CD14-positive monocyte (primary cell): ENCODE results near the gene SLC50A1. TPM values are rescaled to one million over a fixed set of nuclear protein-coding genes. Genes with fewer than 3 reads are reported as not detected.

Experiments used
- DNase-seq, 3 donors: peaks; one replicate each; pipeline ENCODE4 v3.0.0-alpha.2; 2011 to 2022
- H2AFZ ChIP-seq: 2 replicates; pipeline ENCODE4 v1.6.0; 2012; ENCODE audit warnings: mild to moderate bottlenecking, low read depth, low read length, inconsistent platforms; ENCODE audit not compliant: insufficient read depth, poor library complexity, severe bottlenecking
- H3K27ac ChIP-seq, 2 donors: 1 replicate in 1 of 2; 2 replicates in 1 of 2; pipeline ENCODE4 v1.5.1; 2012 to 2013; ENCODE audit warnings: low read length in 2 of 2, control low read depth in 1 of 2, inconsistent platforms in 1 of 2, low read depth in 1 of 2, mild to moderate bottlenecking in 1 of 2
- H3K27me3 ChIP-seq, 2 donors: one replicate each; pipeline versions ENCODE4 v1.6.0 to v1.6.1; 2011 to 2013; ENCODE audit warnings: low read length in 2 of 2; ENCODE audit not compliant: control insufficient read depth in 2 of 2, insufficient read depth in 2 of 2
- H3K36me3 ChIP-seq, 2 donors: replicated peaks in 1 of 2; 1 replicate in 1 of 2; 2 replicates in 1 of 2; pipeline versions ENCODE4 v1.5.1 to v1.6.1; 2012 to 2013; ENCODE audit warnings: low read length in 2 of 2, control low read depth in 1 of 2, inconsistent platforms in 1 of 2, mild to moderate bottlenecking in 1 of 2; ENCODE audit not compliant: insufficient read depth in 2 of 2, control insufficient read depth in 1 of 2
- H3K4me1 ChIP-seq, 2 donors: 1 replicate in 1 of 2; 2 replicates in 1 of 2; pipeline versions ENCODE4 v1.5.1 to v1.6.1; 2012 to 2013; ENCODE audit warnings: low read length in 2 of 2, control low read depth in 1 of 2, inconsistent platforms in 1 of 2, mild to moderate bottlenecking in 1 of 2, moderate library complexity in 1 of 2; ENCODE audit not compliant: insufficient read depth in 2 of 2, control insufficient read depth in 1 of 2
- H3K4me2 ChIP-seq: replicated peaks from 2 replicates; pipeline ENCODE3; 2012; ENCODE audit warnings: low read length, moderate library complexity, mild to moderate bottlenecking; ENCODE audit not compliant: poor library complexity, severe bottlenecking; ENCODE audit errors: extremely low read depth
- H3K4me3 ChIP-seq, 3 experiments: fragments of 200-600 bp in 1 of 3; sonication (generic) in 1 of 3; replicated peaks in 1 of 3; 1 replicate in 2 of 3; 2 replicates in 1 of 3; pipeline ENCODE4 v1.5.1; 2011 to 2013; ENCODE audit warnings: low read length in 3 of 3, mild to moderate bottlenecking in 3 of 3, control low read depth in 2 of 3, low read depth in 2 of 3, inconsistent platforms in 1 of 3, moderate library complexity in 1 of 3
- H3K79me2 ChIP-seq: 2 replicates; pipeline ENCODE4 v1.6.0; 2012; ENCODE audit warnings: mild to moderate bottlenecking, control low read depth, inconsistent platforms, low read length, moderate library complexity; ENCODE audit not compliant: insufficient read depth
- H3K9ac ChIP-seq: 2 replicates; pipeline ENCODE4 v1.6.0; 2017; ENCODE audit warnings: low read length, mild to moderate bottlenecking; ENCODE audit not compliant: insufficient read depth, poor library complexity, severe bottlenecking
- H3K9me3 ChIP-seq, 2 donors: replicated peaks in 1 of 2; 1 replicate in 1 of 2; 2 replicates in 1 of 2; pipeline versions ENCODE4 v1.5.1 to v1.6.1; 2012 to 2013; ENCODE audit warnings: low read length in 2 of 2, control low read depth in 1 of 2; ENCODE audit not compliant: control insufficient read depth in 1 of 2, insufficient read depth in 1 of 2
- H4K20me1 ChIP-seq: 2 replicates; pipeline ENCODE4 v1.6.0; 2012; ENCODE audit warnings: mild to moderate bottlenecking, low read length, control low read depth, moderate library complexity; ENCODE audit not compliant: insufficient read depth
- H3K27ac Mint-ChIP-seq, 7 donors: one replicate each; pipeline ENCODE4 v1.8.0; 2020; ENCODE audit warnings: mild to moderate bottlenecking in 7 of 7, mixed read lengths in 7 of 7, moderate library complexity in 6 of 7, inconsistent platforms in 2 of 7
- H3K27me3 Mint-ChIP-seq, 3 donors: one replicate each; pipeline ENCODE4 v1.8.0; 2021 to 2022; ENCODE audit warnings: low read depth in 3 of 3, mild to moderate bottlenecking in 3 of 3, mixed read lengths in 3 of 3, moderate library complexity in 3 of 3, inconsistent platforms in 1 of 3
- H3K36me3 Mint-ChIP-seq, 2 donors: one replicate each; pipeline ENCODE4 v1.8.0; 2020; ENCODE audit warnings: mixed read lengths in 2 of 2, inconsistent platforms in 1 of 2, mild to moderate bottlenecking in 1 of 2
- H3K4me1 Mint-ChIP-seq: one replicate; pipeline ENCODE4 v1.8.0; 2020; ENCODE audit warnings: mild to moderate bottlenecking, mixed read lengths
- H3K4me3 Mint-ChIP-seq, 2 donors: one replicate each; pipeline ENCODE4 v1.8.0; 2020; ENCODE audit warnings: mild to moderate bottlenecking in 2 of 2, mixed read lengths in 2 of 2, moderate library complexity in 1 of 2
- H3K9me3 Mint-ChIP-seq, 7 donors: one replicate each; pipeline ENCODE4 v1.8.0; 2020 to 2022; ENCODE audit warnings: mixed read lengths in 7 of 7, mild to moderate bottlenecking in 6 of 7, moderate library complexity in 6 of 7, inconsistent platforms in 2 of 7
- WGBS: methylation state at CpG from one replicate; pipeline ENCODE4 v1.1.5; 2013; ENCODE audit warnings: missing lambda C conversion rate; ENCODE audit not compliant: insufficient coverage; 5-methylcytosine and 5-hydroxymethylcytosine counted together
- intact Hi-C, 2 donors: fragments of 100-400 bp; cut with micrococcal nuclease; formaldehyde crosslinking; loops; one replicate each; pipeline versions ENCODE4 v1.15.0 to v1.15.1; 2023
- polyA plus RNA-seq, 3 donors: library from polyadenylated mRNA; depleted of rRNA in 1 of 3; unstranded in 2 of 3; stranded (reverse) in 1 of 3; fragments of 300-500 nt in 2 of 3; fragments of >200 nt in 1 of 3; fragmentation: Illumina TruSeq in 2 of 3; gene quantifications; 1 replicate in 2 of 3; 2 replicates in 1 of 3; pipeline ENCODE4 v1.2.3, GENCODE V29; 2012 to 2021
- TF ChIP-seq, protein P1 (sequence below): fragments of 200-600 bp; IDR thresholded peaks from one replicate; pipeline ENCODE4 v1.8.0; 2022; ENCODE audit warnings: antibody characterized with exemption, mild to moderate bottlenecking

The SLC50A1 gene
- polyA plus RNA-seq, 3 donors, result 40.0 to 50.8 (median 49.4) TPM

DNA sequence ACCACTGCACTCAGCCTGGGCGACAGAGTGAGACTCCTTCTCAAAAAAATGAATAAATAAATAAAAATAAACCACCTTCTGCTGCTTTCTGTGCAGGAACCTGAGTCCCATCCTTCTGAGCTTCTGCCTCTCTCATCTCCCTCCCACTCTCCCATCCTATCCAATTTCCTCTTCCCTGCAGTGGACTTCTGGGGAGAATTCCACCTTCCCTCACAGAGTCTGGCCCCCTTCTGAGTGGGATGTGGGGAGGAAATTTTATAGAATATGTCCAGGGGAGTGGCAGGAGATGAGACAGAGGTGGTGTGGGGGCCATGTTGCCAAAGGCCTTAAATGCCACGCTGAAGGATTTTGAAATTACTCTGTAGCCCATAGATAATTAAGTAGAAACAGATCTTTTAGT, 13.3 kb upstream of the SLC50A1 start:
- no peak overlapping the region for H3K9ac ChIP-seq
- WGBS, result 80% methylated on average over 1 of the region's 2 CpGs
- TF ChIP-seq, protein P1, sequence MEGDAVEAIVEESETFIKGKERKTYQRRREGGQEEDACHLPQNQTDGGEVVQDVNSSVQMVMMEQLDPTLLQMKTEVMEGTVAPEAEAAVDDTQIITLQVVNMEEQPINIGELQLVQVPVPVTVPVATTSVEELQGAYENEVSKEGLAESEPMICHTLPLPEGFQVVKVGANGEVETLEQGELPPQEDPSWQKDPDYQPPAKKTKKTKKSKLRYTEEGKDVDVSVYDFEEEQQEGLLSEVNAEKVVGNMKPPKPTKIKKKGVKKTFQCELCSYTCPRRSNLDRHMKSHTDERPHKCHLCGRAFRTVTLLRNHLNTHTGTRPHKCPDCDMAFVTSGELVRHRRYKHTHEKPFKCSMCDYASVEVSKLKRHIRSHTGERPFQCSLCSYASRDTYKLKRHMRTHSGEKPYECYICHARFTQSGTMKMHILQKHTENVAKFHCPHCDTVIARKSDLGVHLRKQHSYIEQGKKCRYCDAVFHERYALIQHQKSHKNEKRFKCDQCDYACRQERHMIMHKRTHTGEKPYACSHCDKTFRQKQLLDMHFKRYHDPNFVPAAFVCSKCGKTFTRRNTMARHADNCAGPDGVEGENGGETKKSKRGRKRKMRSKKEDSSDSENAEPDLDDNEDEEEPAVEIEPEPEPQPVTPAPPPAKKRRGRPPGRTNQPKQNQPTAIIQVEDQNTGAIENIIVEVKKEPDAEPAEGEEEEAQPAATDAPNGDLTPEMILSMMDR, result no peak

DNA sequence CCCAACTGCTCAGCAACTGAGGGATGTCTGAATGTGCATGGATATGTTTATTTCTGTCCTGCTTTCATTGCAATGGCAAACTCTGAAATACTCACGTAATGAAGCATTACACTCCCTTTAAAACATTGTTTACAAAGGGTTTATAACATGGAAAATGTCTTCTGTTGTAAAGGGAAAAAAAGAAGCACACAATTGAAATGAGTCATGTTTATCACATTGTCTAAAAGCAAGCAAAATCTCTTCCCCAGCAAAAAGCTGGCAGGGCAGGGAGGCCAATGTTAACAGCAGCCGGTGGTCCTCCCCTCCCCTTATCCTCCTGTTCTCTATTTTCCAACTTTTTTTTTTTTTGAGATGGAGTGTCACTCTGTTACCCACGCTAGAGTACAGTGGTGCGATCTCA, 11.9 kb upstream of the SLC50A1 start:
- Mint-ChIP-seq H3K9me3 (peaks cover 0 to 17% (median 9%) of the 10 kb centered on the region in 7 donors), H3K4me3 (no peak overlapping the region), H3K27ac (no peak overlapping the region), H3K36me3 (peaks cover 5 to 17% of the 10 kb centered on the region in 2 donors), H3K27me3 (peaks cover 44 to 75% (median 57%) of the 10 kb centered on the region in 3 donors), H3K4me1 (peaks cover 22% of the 10 kb centered on the region)
- peaks cover 29 to 48% of the 10 kb centered on the region in 2 donors for H3K27me3 ChIP-seq
- H3K9ac ChIP-seq, result no peak overlapping the region
- H2AFZ ChIP-seq, result no peak overlapping the region
- no peak for DNase-seq
- TF ChIP-seq, protein P1, result no peak
- H3K9me3 ChIP-seq, result peaks cover 0 to 10% of the 10 kb centered on the region in 2 donors
- H3K79me2 ChIP-seq, result no peaks in the 10 kb centered on the region
- H3K36me3 ChIP-seq, result no peaks in the 10 kb centered on the region
- peaks cover 21 to 24% of the 10 kb centered on the region in 2 donors for H3K4me1 ChIP-seq
- no peak overlapping the region for H3K4me2 ChIP-seq
- no peak overlapping the region for H3K4me3 ChIP-seq
- no peaks in the 10 kb centered on the region for H4K20me1 ChIP-seq
- WGBS, result no CpG with 5 or more reads among the region's 4 CpGs
- intact Hi-C loops, result no loop called here
- H3K27ac ChIP-seq, result no peak overlapping the region

More for the DNA sequence above, 13.3 kb upstream of the SLC50A1 start:
- Histone ChIP-seq H3K27me3 (peaks cover 18 to 34% of the 10 kb centered on the region in 2 donors), H3K4me2 (no peak overlapping the region), H3K36me3 (no peaks in the 10 kb centered on the region), H4K20me1 (no peaks in the 10 kb centered on the region), H3K79me2 (no peaks in the 10 kb centered on the region), H3K4me1 (peaks cover 8 to 10% of the 10 kb centered on the region in 2 donors), H3K27ac (no peak overlapping the region), H3K4me3 (no peak overlapping the region), H2AFZ (no peak overlapping the region), H3K9me3 (peaks cover 0 to 4% of the 10 kb centered on the region in 2 donors)
- Mint-ChIP-seq H3K9me3 (peaks cover 0 to 13% (median 6%) of the 10 kb centered on the region in 7 donors), H3K27me3 (peaks cover 30 to 65% (median 42%) of the 10 kb centered on the region in 3 donors), H3K27ac (no peak overlapping the region), H3K4me3 (no peak overlapping the region), H3K36me3 (peaks cover 3 to 6% of the 10 kb centered on the region in 2 donors), H3K4me1 (peaks cover 9% of the 10 kb centered on the region)
- DNase-seq, result no peak
- intact Hi-C loops, result no loop called here
